Prostate gland (tissue), 2 donors: ENCODE results near the gene TMEM106B. TPM values are rescaled to one million over a fixed set of nuclear protein-coding genes. Genes with fewer than 3 reads are reported as not detected.

Experiments used
- DNase-seq: peaks from one replicate; pipeline ENCODE4 v3.0.0-alpha.2; 2019; ENCODE audit warnings: low spot score
- H3K27ac ChIP-seq, 2 donors: fragments of 200-600 bp; sonication (generic); 2 replicates each; pipeline ENCODE4 v1.5.1; 2017 to 2019
- H3K27me3 ChIP-seq: fragments of 200-600 bp; sonication (generic); replicated peaks from 2 replicates; pipeline ENCODE4 v1.5.1; 2019; ENCODE audit not compliant: insufficient read depth
- H3K36me3 ChIP-seq, 2 donors: fragments of 200-600 bp; sonication (generic); 1 replicate in 1 of 2; 2 replicates in 1 of 2; pipeline versions ENCODE4 v1.5.1 to v1.8.1; 2017 to 2019
- H3K4me1 ChIP-seq: fragments of 200-600 bp; sonication (generic); replicated peaks from 2 replicates; pipeline ENCODE4 v1.5.1; 2019
- H3K4me3 ChIP-seq, 2 donors: fragments of 200-600 bp; sonication (generic); 2 replicates each; pipeline ENCODE4 v1.5.1; 2017 to 2019
- H3K9me3 ChIP-seq: fragments of 200-600 bp; sonication (generic); 2 replicates; pipeline ENCODE4 v1.5.1; 2017
- POLR2A ChIP-seq: fragments of 450-650 bp; IDR thresholded peaks from one replicate; pipeline ENCODE4 v1.6.1; 2016; ENCODE audit warnings: antibody characterized with exemption, mild to moderate bottlenecking
- POLR2AphosphoS5 ChIP-seq: sonication (generic); formaldehyde crosslinking; IDR thresholded peaks from one replicate; pipeline ENCODE4 v1.6.1; 2017; ENCODE audit warnings: antibody characterized with exemption
- WGBS: methylation state at CpG from one replicate; pipeline ENCODE4 v1.1.5; 2018; 5-methylcytosine and 5-hydroxymethylcytosine counted together
- intact Hi-C: fragments of 100-400 bp; cut with DNase I; formaldehyde crosslinking; loops from one replicate; pipeline ENCODE4 v1.14.2; 2022
- total RNA-seq, 2 donors: library from RNA; depleted of rRNA; stranded (reverse); fragments of >200 nt; gene quantifications; one replicate each; pipeline ENCODE4 v1.1.0, GENCODE V29; 2016
- TF ChIP-seq, protein P1 (sequence below), 4 experiments: fragments of 200-600 bp in 2 of 4; fragments of 450-650 bp in 2 of 4; sonication (generic) in 2 of 4; IDR thresholded peaks; 1 replicate in 3 of 4; 2 replicates in 1 of 4; pipeline ENCODE4 v1.5.1; 2016 to 2019; ENCODE audit warnings: antibody characterized with exemption in 4 of 4, mild to moderate bottlenecking in 2 of 4, moderate library complexity in 2 of 4

Gene TMEM106B
- total RNA-seq, 2 donors from 2014 or later: 58.5 to 75.5 TPM

DNA sequence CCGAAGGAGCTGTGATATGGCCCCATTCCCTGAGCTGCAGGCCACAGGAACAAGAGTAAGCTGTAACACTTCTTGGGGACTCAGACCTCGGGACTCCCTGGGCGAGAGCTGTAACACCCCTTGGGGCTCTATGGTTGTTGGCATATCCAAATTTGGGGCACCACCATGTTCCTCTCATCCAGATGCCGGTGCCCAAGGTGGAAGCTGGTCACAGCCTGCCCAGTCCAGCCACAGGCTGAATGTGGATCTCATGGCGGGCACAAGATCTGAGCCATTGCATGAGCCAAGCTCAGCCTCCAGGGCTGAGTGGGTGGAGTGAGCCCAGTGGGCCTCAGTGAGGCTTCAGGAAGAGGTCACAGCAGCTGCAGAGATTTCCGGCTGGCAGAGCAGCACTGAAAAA, 78.9 kb downstream of the TMEM106B start:
- TF ChIP-seq POLR2AphosphoS5 (no peak), POLR2A (no peak)
- TF ChIP-seq, protein P1, sequence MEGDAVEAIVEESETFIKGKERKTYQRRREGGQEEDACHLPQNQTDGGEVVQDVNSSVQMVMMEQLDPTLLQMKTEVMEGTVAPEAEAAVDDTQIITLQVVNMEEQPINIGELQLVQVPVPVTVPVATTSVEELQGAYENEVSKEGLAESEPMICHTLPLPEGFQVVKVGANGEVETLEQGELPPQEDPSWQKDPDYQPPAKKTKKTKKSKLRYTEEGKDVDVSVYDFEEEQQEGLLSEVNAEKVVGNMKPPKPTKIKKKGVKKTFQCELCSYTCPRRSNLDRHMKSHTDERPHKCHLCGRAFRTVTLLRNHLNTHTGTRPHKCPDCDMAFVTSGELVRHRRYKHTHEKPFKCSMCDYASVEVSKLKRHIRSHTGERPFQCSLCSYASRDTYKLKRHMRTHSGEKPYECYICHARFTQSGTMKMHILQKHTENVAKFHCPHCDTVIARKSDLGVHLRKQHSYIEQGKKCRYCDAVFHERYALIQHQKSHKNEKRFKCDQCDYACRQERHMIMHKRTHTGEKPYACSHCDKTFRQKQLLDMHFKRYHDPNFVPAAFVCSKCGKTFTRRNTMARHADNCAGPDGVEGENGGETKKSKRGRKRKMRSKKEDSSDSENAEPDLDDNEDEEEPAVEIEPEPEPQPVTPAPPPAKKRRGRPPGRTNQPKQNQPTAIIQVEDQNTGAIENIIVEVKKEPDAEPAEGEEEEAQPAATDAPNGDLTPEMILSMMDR (IDR thresholded peaks at IDR 0.05): no peak
- intact Hi-C loops: no loop called here

DNA sequence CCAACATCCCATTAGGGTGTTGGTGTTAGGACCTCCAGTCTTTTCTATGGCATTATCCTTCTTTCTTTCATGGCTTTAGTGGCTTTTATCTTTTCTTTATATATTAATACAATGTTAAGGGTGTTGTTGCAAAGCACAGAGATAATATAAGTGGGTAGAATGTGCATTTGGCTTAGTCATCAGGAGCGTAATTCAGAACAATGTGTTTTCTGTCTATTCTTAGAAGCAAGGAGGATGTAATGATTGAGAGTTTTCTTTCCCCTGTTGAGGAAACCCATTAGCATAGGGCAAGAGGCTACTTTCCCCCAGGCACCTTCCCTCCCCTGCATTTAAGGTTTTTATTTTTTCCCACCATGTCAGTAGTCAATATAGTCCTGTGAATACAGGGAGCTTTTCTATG, 79.7 kb downstream of the TMEM106B start:
- intact Hi-C loops: no loop called here
- Histone ChIP-seq H3K4me1 (no peaks in the 10 kb centered on the region), H3K27me3 (no peaks in the 10 kb centered on the region), H3K9me3 (no peaks in the 10 kb centered on the region), H3K27ac (no peak overlapping the region), H3K36me3 (no peaks in the 10 kb centered on the region), H3K4me3 (no peak overlapping the region)
- TF ChIP-seq POLR2AphosphoS5 (no peak), POLR2A (no peak)
- TF ChIP-seq, protein P1 (IDR thresholded peaks at IDR 0.05): no peak
- no peak for DNase-seq
- WGBS: 93% methylated on average over 1 of the region's 1 CpG

More for the DNA sequence above, 78.9 kb downstream of the TMEM106B start:
- DNase-seq: no peak
- Histone ChIP-seq H3K4me3 (no peak overlapping the region), H3K27ac (no peak overlapping the region), H3K36me3 (no peaks in the 10 kb centered on the region), H3K9me3 (no peaks in the 10 kb centered on the region), H3K27me3 (no peaks in the 10 kb centered on the region), H3K4me1 (no peaks in the 10 kb centered on the region)
- WGBS: 81% methylated on average over 6 of the region's 6 CpGs

DNA sequence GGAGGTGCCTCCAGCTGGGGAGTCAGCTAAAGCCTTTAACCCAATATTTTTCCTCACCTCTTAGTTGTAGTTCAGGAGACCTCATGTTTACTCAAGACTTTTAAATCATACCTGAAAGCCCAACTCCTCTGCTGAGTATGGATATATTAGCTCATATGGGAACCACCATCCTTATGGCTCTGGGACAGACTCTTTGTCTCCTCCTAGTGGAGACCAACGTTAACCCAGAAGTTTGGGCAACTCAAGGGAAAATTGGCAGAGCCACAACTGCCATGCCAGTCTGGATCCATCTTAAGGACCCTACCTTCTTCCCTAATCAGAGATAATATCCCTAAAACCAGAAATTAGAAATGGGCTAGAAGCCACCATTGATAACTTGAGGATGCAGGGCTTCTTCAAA, 80.8 kb downstream of the TMEM106B start:
- H3K36me3 ChIP-seq: no peaks in the 10 kb centered on the region
- H3K9me3 ChIP-seq: no peaks in the 10 kb centered on the region
- no peak for DNase-seq
- no peak overlapping the region for H3K4me3 ChIP-seq
- WGBS: 94% methylated on average over 1 of the region's 1 CpG
- intact Hi-C loops: no loop called here
- no peaks in the 10 kb centered on the region for H3K27me3 ChIP-seq
- TF ChIP-seq POLR2A: no peak
- TF ChIP-seq, protein P1 (IDR thresholded peaks at IDR 0.05): no peak
- TF ChIP-seq POLR2AphosphoS5: no peak
- no peak overlapping the region for H3K27ac ChIP-seq
- no peaks in the 10 kb centered on the region for H3K4me1 ChIP-seq

Other genes starting within 250 kb of the TMEM106B start
- gene VWDE, start 192.6 kb downstream of the TMEM106B start, total RNA-seq: 1 to 10 TPM; 2.7 to 3.2 TPM